ENCODE data around the gene ASB18. TPM values are rescaled to one million over a fixed set of nuclear protein-coding genes. Genes with fewer than 3 reads are reported as not detected.

ASB18 gene
- total RNA-seq, 3 donors from 2014 or later: not detected

DNA sequence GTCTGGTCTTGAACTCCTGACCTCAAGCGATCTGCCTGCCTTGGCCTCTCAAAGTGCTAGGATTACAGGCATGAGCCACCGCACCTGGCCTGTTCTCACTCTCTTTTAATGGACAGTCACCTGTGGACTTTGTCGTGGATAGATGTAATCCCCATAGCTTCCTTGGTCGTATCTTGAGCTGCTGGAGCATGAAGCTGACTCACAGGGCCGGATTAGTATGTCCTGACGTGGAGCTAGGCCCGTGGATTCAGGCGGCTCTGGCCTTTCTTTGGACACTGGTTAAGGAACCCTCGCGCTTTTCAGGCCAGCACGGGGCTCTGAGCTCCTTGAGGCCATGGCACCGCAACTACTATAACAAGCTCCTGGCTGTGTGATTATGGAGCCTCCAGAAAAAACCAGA, 68.5 kb downstream of the ASB18 start:
- Histone ChIP-seq H3K36me3 (ENCODE audit: low read depth) (no peaks in the 10 kb centered on the region), H3K9me3 (no peaks in the 10 kb centered on the region), H3K4me3 (no peak overlapping the region), H3K4me1 (ENCODE audit: low read depth) (no peaks in the 10 kb centered on the region)
- no peak for DNase-seq
- TF ChIP-seq, protein P1, sequence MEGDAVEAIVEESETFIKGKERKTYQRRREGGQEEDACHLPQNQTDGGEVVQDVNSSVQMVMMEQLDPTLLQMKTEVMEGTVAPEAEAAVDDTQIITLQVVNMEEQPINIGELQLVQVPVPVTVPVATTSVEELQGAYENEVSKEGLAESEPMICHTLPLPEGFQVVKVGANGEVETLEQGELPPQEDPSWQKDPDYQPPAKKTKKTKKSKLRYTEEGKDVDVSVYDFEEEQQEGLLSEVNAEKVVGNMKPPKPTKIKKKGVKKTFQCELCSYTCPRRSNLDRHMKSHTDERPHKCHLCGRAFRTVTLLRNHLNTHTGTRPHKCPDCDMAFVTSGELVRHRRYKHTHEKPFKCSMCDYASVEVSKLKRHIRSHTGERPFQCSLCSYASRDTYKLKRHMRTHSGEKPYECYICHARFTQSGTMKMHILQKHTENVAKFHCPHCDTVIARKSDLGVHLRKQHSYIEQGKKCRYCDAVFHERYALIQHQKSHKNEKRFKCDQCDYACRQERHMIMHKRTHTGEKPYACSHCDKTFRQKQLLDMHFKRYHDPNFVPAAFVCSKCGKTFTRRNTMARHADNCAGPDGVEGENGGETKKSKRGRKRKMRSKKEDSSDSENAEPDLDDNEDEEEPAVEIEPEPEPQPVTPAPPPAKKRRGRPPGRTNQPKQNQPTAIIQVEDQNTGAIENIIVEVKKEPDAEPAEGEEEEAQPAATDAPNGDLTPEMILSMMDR (IDR thresholded peaks at IDR 0.05): no peak
- intact Hi-C loops (cut with DNase I, micrococcal nuclease): no loop called here
- no peak for ATAC-seq

DNA sequence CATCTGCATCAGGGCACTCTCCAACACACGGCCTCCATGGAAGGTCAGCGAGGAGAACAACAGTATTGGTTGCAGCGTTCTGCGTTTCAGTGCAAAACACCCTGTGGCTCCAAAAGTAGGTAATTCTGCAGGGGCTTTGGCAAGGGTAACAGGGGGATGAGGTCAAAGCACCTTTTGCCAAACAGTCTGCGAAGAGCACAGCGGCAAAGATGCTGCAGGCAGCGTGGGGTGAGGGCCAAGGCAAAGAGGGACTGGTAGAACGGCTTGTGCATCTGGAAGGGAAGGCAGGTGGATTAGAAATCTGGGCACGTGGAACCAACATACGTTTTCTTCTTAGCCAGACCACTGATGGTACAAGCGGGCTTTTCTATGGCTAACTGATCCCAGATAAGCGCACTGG, 69.4 kb downstream of the ASB18 start:
- Histone ChIP-seq H3K36me3 (ENCODE audit: low read depth) (no peaks in the 10 kb centered on the region), H3K4me1 (ENCODE audit: low read depth) (no peaks in the 10 kb centered on the region), H3K4me3 (no peak overlapping the region), H3K9me3 (no peaks in the 10 kb centered on the region)
- DNase-seq: no peak
- intact Hi-C loops (cut with DNase I, micrococcal nuclease): no loop called here
- no peak for ATAC-seq
- TF ChIP-seq, protein P1 (IDR thresholded peaks at IDR 0.05): no peak

DNA sequence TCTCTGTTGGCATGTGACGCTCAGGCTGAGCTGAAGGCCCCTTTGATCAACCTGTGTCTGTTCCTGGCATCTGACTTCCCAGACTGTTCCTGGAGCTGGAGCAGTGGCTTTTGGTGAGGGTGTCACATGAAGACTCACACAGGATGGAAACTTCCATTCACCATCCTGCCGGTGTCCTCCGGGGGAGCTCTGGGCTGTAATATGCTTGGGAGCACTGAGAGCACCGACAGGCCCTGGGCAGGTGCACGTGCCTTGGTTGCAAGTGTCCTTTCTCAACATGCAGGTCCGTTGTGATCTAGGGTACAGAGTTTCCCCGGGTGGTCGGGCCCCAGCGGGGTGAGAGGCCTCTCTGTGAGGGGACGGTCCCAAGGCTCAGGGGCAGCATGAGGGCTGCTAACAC, 71.2 kb downstream of the ASB18 start:
- H3K36me3 ChIP-seq (ENCODE audit: low read depth): no peaks in the 10 kb centered on the region
- TF ChIP-seq, protein P1 (IDR thresholded peaks at IDR 0.05): no peak
- H3K9me3 ChIP-seq: no peaks in the 10 kb centered on the region
- no peaks in the 10 kb centered on the region for H3K4me1 ChIP-seq (ENCODE audit: low read depth)
- intact Hi-C loops (cut with DNase I, micrococcal nuclease): no loop called here
- DNase-seq (no peak), ATAC-seq (no peak)
- H3K4me3 ChIP-seq: no peak overlapping the region

DNA sequence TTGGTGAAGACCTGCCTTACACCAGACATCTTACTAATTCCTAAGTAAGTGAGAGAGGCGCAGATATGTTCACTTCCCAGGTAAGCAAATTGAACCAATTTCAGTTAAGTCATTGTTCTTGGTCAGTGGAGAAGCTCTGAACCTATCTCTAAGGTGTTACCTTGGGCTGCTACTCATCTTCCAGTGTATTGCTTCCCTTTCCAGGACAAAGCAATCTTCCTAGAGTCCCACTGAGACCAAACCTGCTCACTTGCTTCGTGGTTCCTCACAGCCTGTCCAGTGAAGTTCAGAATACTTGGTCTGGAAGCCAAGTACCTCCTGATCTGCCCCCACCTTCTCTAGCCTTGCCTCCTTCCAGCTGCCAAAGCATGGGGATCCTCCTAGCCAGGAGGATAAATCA, 73.5 kb downstream of the ASB18 start:
- Histone ChIP-seq H3K4me3 (no peak overlapping the region), H3K4me1 (ENCODE audit: low read depth) (no peaks in the 10 kb centered on the region), H3K36me3 (ENCODE audit: low read depth) (no peaks in the 10 kb centered on the region), H3K9me3 (no peaks in the 10 kb centered on the region)
- TF ChIP-seq, protein P1 (IDR thresholded peaks at IDR 0.05): no peak
- DNase-seq (no peak), ATAC-seq (no peak)
- intact Hi-C loops (cut with DNase I, micrococcal nuclease): no loop called here

DNA sequence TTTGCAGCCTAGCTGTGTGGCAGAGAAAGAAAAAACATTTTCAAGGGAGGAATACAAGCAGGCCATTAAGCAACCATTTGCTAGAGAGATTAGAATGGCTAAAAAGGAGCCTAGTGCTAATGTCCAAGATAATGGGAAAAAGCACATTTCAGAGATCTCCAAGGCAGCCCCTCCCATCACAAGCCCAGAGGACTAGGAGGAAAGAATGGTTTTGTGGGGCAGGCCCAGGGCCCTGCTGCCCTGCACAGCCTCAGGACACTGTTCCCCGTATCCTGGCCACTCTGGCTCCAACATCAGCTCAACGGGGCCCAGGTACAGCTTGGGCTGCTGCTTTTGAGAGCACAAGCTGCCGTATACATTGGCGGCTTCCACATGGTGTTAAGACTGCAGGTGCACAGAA, 79.5 kb downstream of the ASB18 start:
- DNase-seq (no peak), ATAC-seq (no peak)
- intact Hi-C loops (cut with DNase I, micrococcal nuclease): loop anchor here in 1 of 2 donors (5.0 kb wide), 1 partner anchor 417 kb away; no protein-coding TSS in a partner anchor
- Histone ChIP-seq H3K4me3 (no peak overlapping the region), H3K9me3 (no peaks in the 10 kb centered on the region), H3K4me1 (ENCODE audit: low read depth) (no peaks in the 10 kb centered on the region), H3K36me3 (ENCODE audit: low read depth) (no peaks in the 10 kb centered on the region)
- TF ChIP-seq, protein P1 (IDR thresholded peaks at IDR 0.05): no peak
